GM23338 (cell line): ENCODE results near the gene MLC1. TPM values are rescaled to one million over a fixed set of nuclear protein-coding genes. Genes with fewer than 3 reads are reported as not detected.

ENCODE experiments used
- ATAC-seq: fragments of 200-7000 bp; cut with Tn5 transposase; 3 replicates; pipeline ENCODE4 v1.9.1; 2020
- DNase-seq: peaks from one replicate; pipeline ENCODE4 v3.0.0-alpha.2; 2015; ENCODE audit warnings: low spot score
- H2AFZ ChIP-seq: fragments of 200-600 bp; sonication (generic); 2 replicates; pipeline ENCODE4 v1.8.0; 2016; ENCODE audit warnings: antibody characterized with exemption, mild to moderate bottlenecking, moderate library complexity
- H3F3A ChIP-seq: fragments of 200-600 bp; sonication (generic); replicated peaks from 2 replicates; pipeline ENCODE4 v1.8.0; 2017; ENCODE audit warnings: antibody characterized with exemption, mixed run types, low read depth
- H3K27ac ChIP-seq: fragments of 200-600 bp; sonication (generic); 2 replicates; pipeline ENCODE4 v1.6.1; 2016; ENCODE audit warnings: low read depth
- H3K27me3 ChIP-seq: fragments of 200-600 bp; sonication (generic); 2 replicates; pipeline ENCODE4 v1.8.0; 2016; ENCODE audit warnings: mild to moderate bottlenecking, mixed run types, moderate library complexity; ENCODE audit not compliant: insufficient read depth
- H3K36me3 ChIP-seq: fragments of 200-600 bp; sonication (generic); 2 replicates; pipeline ENCODE4 v1.8.0; 2016; ENCODE audit warnings: mild to moderate bottlenecking; ENCODE audit not compliant: insufficient read depth
- H3K4me1 ChIP-seq: fragments of 200-600 bp; sonication (generic); 2 replicates; pipeline ENCODE4 v1.8.0; 2016; ENCODE audit warnings: mild to moderate bottlenecking, moderate library complexity; ENCODE audit not compliant: insufficient read depth
- H3K4me2 ChIP-seq: fragments of 200-600 bp; sonication (generic); 2 replicates; pipeline ENCODE4 v1.7.1; 2017; ENCODE audit warnings: mixed run types
- H3K4me3 ChIP-seq: fragments of 200-600 bp; sonication (generic); 2 replicates; pipeline ENCODE4 v1.6.1; 2016; ENCODE audit warnings: mixed run types
- H3K79me2 ChIP-seq: fragments of 200-600 bp; sonication (generic); replicated peaks from 2 replicates; pipeline ENCODE4 v1.8.0; 2017; ENCODE audit warnings: mild to moderate bottlenecking; ENCODE audit not compliant: insufficient read depth
- H3K9me2 ChIP-seq: fragments of 200-600 bp; sonication (generic); 2 replicates; pipeline ENCODE4 v1.8.0; 2017; ENCODE audit not compliant: insufficient read depth
- H4K20me1 ChIP-seq: fragments of 200-600 bp; sonication (generic); replicated peaks from 2 replicates; pipeline ENCODE4 v1.8.0; 2017; ENCODE audit warnings: mild to moderate bottlenecking; ENCODE audit not compliant: insufficient read depth
- H3K27ac Mint-ChIP-seq: 2 replicates; pipeline ENCODE4 v1.8.0; 2020; ENCODE audit warnings: inconsistent platforms, mild to moderate bottlenecking, moderate library complexity, mixed read lengths
- H3K27me3 Mint-ChIP-seq: 3 replicates; pipeline ENCODE4 v1.8.0; 2022; ENCODE audit warnings: low read depth, mild to moderate bottlenecking, moderate library complexity, mixed read lengths, inconsistent platforms; ENCODE audit not compliant: insufficient read depth, poor library complexity
- H3K36me3 Mint-ChIP-seq: 3 replicates; pipeline ENCODE4 v1.8.0; 2021; ENCODE audit warnings: low read depth, mild to moderate bottlenecking, inconsistent platforms, moderate library complexity, mixed read lengths
- H3K4me1 Mint-ChIP-seq: 3 replicates; pipeline ENCODE4 v1.8.0; 2020; ENCODE audit warnings: mild to moderate bottlenecking, inconsistent platforms, mixed read lengths
- H3K4me3 Mint-ChIP-seq: 3 replicates; pipeline ENCODE4 v1.8.0; 2021; ENCODE audit warnings: moderate library complexity, mild to moderate bottlenecking, inconsistent platforms, mixed read lengths
- H3K9me3 Mint-ChIP-seq: 3 replicates; pipeline ENCODE4 v1.8.0; 2020; ENCODE audit warnings: moderate library complexity, mild to moderate bottlenecking, inconsistent platforms, mixed read lengths
- CREB1 ChIP-seq: fragments of 250-450 bp; sonication (Bioruptor Pico); IDR thresholded peaks from 2 replicates; pipeline ENCODE4 v1.5.0; 2020; ENCODE audit warnings: low read depth, mild to moderate bottlenecking, moderate library complexity
- CTCF ChIP-seq, 2 experiments: fragments of 200-600 bp in 1 of 2; sonication (generic) in 1 of 2; conservative IDR thresholded peaks; 2 replicates each; pipeline versions ENCODE4 v1.5.1 to v1.6.1; 2016 to 2017; ENCODE audit warnings: antibody characterized with exemption in 2 of 2, low read depth in 2 of 2, mild to moderate bottlenecking in 2 of 2, moderate library complexity in 1 of 2
- ETS1 ChIP-seq: IDR thresholded peaks from 2 replicates; pipeline ENCODE4 v1.6.1; 2016; ENCODE audit warnings: antibody characterized with exemption
- EZH2 ChIP-seq: fragments of 200-600 bp; sonication (generic); IDR thresholded peaks from one replicate; pipeline ENCODE4 v1.8.0; 2017; ENCODE audit warnings: antibody characterized with exemption, mild to moderate bottlenecking, low read depth; ENCODE audit not compliant: unreplicated experiment
- EZH2phosphoT487 ChIP-seq: fragments of 200-600 bp; sonication (generic); IDR thresholded peaks from one replicate; pipeline ENCODE4 v1.8.1; 2018; ENCODE audit warnings: antibody characterized with exemption; ENCODE audit not compliant: unreplicated experiment
- JUNB ChIP-seq: IDR thresholded peaks from one replicate; pipeline ENCODE4 v1.6.1; 2016; ENCODE audit warnings: antibody characterized with exemption; ENCODE audit not compliant: unreplicated experiment
- NANOG ChIP-seq: IDR thresholded peaks from 2 replicates; pipeline ENCODE4 v1.6.1; 2016; ENCODE audit warnings: antibody characterized with exemption, borderline replicate concordance
- POLR2AphosphoS5 ChIP-seq: IDR thresholded peaks from 2 replicates; pipeline ENCODE4 v1.6.1; 2016; ENCODE audit warnings: antibody characterized with exemption, low read depth
- REST ChIP-seq: IDR thresholded peaks from one replicate; pipeline ENCODE4 v1.6.1; 2018; ENCODE audit warnings: antibody characterized with exemption; ENCODE audit not compliant: unreplicated experiment
- STAT1 ChIP-seq: IDR thresholded peaks from one replicate; pipeline ENCODE4 v1.6.1; 2016; ENCODE audit warnings: antibody characterized with exemption; ENCODE audit not compliant: unreplicated experiment
- ZNF114 ChIP-seq: fragments of 250-450 bp; sonication (Bioruptor Pico); IDR thresholded peaks from 2 replicates; pipeline ENCODE4 v1.5.0; 2020; ENCODE audit warnings: mild to moderate bottlenecking, moderate library complexity
- ZNF331 ChIP-seq: fragments of 250-450 bp; sonication (Bioruptor Pico); IDR thresholded peaks from 2 replicates; pipeline ENCODE4 v1.5.0; 2020; ENCODE audit warnings: low read depth, mild to moderate bottlenecking, moderate library complexity
- ZNF462 ChIP-seq: fragments of 250-450 bp; sonication (Bioruptor Pico); IDR thresholded peaks from 2 replicates; pipeline ENCODE4 v1.5.0; 2020; ENCODE audit warnings: mild to moderate bottlenecking, moderate library complexity
- polyA plus RNA-seq: library from polyadenylated mRNA; unstranded; fragments of >200 nt; fragmentation: Nextera tagmentation; extraction: Ambion mirVana; gene quantifications from 2 replicates; pipeline ENCODE4 v1.2.1, GENCODE V29; 2016
- total RNA-seq: library from RNA; depleted of rRNA; stranded (reverse); fragments of >200 nt; shearing (Covaris generic); gene quantifications from 2 replicates; pipeline ENCODE4 v1.2.3, GENCODE V29; 2014

MLC1 gene
- total and polyA plus RNA-seq, 2 experiments from 2014 or later = not detected

GRCh38 chr22:50017701-50018224, 67.5 kb downstream of the MLC1 start:
- TF ChIP-seq ZNF462 (CRISPR knock-in tag) = no peak
- TF ChIP-seq JUNB = no peak
- no peak for TF ChIP-seq CREB1 (CRISPR knock-in tag)
- TF ChIP-seq STAT1 = no peak
- TF ChIP-seq ZNF331 (CRISPR knock-in tag) = no peak
- TF ChIP-seq CTCF (conservative IDR thresholded peaks at IDR 0.05; ENCODE audit: low read depth in 2 of 2) = no peak
- TF ChIP-seq EZH2 = no peak
- TF ChIP-seq NANOG = no peak
- no peak for TF ChIP-seq REST
- no peak for TF ChIP-seq ZNF114 (CRISPR knock-in tag)
- TF ChIP-seq EZH2phosphoT487 = no peak
- no peak for TF ChIP-seq ETS1
- no peak for TF ChIP-seq POLR2AphosphoS5
- H3K4me2 ChIP-seq = no peak overlapping the region
- H4K20me1 ChIP-seq = no peaks in the 10 kb centered on the region
- no peak overlapping the region for H3K27ac ChIP-seq
- no peaks in the 10 kb centered on the region for H3K79me2 ChIP-seq
- peaks cover 21% of the 10 kb centered on the region for H3K27me3 Mint-ChIP-seq
- H3F3A ChIP-seq = no peaks in the 10 kb centered on the region
- no peaks in the 10 kb centered on the region for H3K9me3 Mint-ChIP-seq
- ATAC-seq (no peak), DNase-seq (no peak)
- H3K36me3 ChIP-seq = no peaks in the 10 kb centered on the region
- no peaks in the 10 kb centered on the region for H3K9me2 ChIP-seq
- no peak overlapping the region for H2AFZ ChIP-seq
- H3K4me1 ChIP-seq = no peaks in the 10 kb centered on the region
- H3K36me3 Mint-ChIP-seq = no peaks in the 10 kb centered on the region
- no peak overlapping the region for H3K27ac Mint-ChIP-seq
- peaks cover 42% of the 10 kb centered on the region for H3K27me3 ChIP-seq
- no peak overlapping the region for H3K4me3 ChIP-seq
- no peaks in the 10 kb centered on the region for H3K4me1 Mint-ChIP-seq
- no peak overlapping the region for H3K4me3 Mint-ChIP-seq
